NCI-H526 treated with DMSO at 0.1 percent for 48 hours (cell line): Measurements from ENCODE around the gene ACAT2.
"Not testable (repeated sequence)": the region's sequence is repeated elsewhere in the genome, so short reads cannot be mapped to it uniquely, and the experiment has no call there.

Experiments
- DNase-seq: peaks from one replicate; lab custom pipeline; 2025; lab: John Stamatoyannopoulos, UW

The ACAT2 gene

GRCh38 chr6:159772196-159772595 is 10.4 kb downstream of the ACAT2 start:
- no peak for DNase-seq

DNA sequence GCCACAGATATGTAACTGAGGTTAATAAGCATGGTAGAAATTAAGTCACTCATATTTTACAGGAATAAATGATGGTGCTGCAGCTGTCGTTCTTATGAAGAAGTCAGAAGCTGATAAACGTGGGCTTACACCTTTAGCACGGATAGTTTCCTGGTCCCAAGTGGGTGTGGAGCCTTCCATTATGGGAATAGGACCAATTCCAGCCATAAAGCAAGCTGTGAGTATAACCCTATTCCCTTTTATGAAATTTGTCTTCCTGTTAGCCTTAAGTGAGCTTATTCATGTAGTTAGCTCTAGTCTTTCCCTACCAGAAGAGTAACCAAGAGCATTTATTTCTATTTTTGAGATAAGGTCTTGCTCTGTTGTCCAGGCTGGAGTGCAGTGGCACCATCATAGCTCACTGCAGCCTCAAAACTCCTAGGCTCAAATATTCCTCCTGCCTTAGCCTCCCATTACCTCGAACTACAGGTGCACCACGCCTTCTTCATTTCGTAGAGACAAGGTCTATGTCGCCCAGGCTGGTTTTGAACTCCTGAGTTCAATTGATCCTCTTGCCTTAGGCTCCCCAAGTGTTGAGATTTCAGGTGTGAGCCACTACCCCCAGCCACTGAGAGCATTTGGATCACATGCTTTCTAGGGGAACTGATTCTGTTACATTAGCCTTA is 15.5 kb downstream of the ACAT2 start:
- DNase-seq: no peak

GRCh38 chr6:159778131-159778530 is 16.3 kb downstream of the ACAT2 start:
- DNase-seq: no peak

DNA sequence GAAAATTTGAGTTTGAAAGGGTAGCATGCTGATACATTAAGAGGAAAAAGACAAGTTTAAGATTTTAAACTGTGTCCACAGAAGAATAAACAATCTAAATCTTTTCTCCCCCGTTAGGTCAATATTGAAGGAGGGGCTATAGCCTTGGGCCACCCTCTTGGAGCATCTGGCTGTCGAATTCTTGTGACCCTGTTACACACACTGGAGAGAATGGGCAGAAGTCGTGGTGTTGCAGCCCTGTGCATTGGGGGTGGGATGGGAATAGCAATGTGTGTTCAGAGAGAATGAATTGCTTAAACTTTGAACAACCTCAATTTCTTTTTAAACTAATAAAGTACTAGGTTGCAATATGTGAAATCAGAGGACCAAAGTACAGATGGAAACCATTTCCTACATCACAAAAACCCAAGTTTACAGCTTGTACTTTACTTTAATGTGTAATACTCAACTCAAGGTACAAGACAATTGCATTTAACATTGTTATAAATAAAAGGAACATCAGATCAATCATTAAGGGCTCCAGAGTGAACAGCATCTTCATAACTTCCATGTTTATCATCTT is 16.8 kb downstream of the ACAT2 start:
- DNase-seq: no peak

DNA sequence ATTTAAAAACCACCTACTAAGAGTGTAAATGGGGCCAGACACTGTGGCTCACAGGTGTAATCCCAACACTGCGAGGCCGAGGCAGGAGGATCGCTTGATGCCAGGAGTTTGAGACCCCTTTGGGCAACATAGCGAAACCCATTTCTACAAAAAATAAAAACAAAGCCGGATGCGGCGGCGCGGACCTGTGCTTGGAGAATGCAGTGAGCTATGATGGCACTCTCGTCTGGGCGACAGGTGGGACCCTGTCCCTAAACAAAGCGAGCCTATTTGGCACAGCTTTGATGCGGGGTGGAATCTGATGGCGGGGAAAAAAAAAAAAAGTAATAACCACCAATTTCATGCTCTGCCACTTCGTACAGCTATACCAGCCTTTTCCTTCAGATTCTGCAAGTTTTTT is 26.4 kb downstream of the ACAT2 start:
- no peak for DNase-seq

DNA sequence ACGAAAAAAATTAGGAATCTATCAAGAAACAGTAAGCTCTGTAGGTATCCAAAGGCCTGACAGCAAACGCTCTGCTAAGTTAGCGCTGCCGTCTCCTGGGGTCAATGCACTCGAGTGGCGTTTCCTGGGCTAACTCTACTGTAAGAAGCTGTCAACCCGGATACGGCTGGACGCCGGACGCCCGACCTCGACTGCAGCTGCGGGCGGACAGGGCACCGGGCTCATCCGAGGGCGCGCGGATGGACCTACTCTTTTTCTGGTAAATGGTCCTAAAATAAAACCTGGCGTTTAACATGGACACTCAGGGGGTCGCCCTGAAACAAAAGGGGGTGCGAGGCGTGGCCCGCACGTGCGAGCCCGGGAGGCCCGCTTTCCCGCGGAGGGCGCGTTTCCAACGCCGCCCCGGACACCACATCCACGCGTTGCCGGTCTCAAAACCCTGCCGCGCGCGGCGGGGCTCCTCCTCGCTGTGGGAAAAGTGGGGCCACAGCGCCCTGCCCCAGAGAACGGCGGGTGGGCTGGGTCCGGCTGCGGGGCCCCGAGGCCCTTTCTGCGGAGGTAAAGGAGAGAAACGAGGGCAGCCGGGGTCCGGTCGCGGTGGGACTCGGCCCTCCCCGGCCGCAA is 27.0 kb downstream of the ACAT2 start:
- DNase-seq: no peak

GRCh38 chr6:159789377-159790148 is 27.7 kb downstream of the ACAT2 start, which contains the start of gene TCP1:
Gene TCP1, minus strand, starts transcription at chr6:159789602. Its CDS starts 134 bp downstream, at chr6:159789468.
- peak; percentile 98 for DNase-seq

- DNase-seq: peak; percentile 91
Measured at GRCh38 chr6:159790149-159790955, 28.5 kb downstream of the ACAT2 start, which contains the start of gene MRPL18. Gene MRPL18, plus strand, starts transcription at chr6:159790467. Its CDS starts 121 bp downstream, at chr6:159790588.

DNA sequence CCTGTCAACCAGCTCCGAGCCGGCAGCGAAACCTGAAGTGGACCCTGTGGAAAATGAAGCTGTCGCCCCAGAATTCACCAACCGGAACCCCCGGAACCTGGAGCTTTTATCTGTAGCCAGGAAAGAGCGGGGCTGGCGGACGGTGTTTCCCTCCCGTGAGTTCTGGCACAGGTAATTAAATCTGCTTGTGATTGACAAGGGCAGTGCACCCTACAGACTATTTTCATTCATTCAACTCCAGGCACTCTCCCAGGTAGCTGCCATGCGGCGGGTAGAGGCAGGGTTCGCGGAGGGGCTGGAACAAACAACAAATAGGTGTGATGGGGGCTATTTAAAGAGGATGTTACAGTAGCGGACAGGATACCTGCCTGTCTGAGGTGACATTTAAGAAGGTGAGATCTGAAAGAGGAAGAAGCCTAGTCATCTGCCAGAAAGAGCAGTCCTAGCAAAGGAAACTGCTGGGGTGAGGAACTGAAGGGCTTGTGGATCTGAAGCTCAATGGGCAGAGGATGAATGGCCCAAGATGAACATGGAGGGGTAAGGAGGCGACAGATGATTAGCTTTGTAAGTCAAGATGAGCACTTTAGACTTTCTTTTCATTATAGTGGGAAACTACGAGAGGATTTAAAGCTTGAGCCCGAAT is 29.2 kb downstream of the ACAT2 start:
- DNase-seq: no peak

GRCh38 chr6:159794976-159795375 is 33.1 kb downstream of the ACAT2 start:
- DNase-seq: not testable (repeated sequence)

- DNase-seq: no peak
Measured at GRCh38 chr6:159797554-159797953, 35.7 kb downstream of the ACAT2 start.

GRCh38 chr6:159800141-159800865 is 38.5 kb downstream of the ACAT2 start, which contains the start of gene PNLDC1:
Gene PNLDC1, plus strand, starts transcription at chr6:159800276. Its CDS starts 32 bp downstream, at chr6:159800308.
- DNase-seq: no peak

DNA sequence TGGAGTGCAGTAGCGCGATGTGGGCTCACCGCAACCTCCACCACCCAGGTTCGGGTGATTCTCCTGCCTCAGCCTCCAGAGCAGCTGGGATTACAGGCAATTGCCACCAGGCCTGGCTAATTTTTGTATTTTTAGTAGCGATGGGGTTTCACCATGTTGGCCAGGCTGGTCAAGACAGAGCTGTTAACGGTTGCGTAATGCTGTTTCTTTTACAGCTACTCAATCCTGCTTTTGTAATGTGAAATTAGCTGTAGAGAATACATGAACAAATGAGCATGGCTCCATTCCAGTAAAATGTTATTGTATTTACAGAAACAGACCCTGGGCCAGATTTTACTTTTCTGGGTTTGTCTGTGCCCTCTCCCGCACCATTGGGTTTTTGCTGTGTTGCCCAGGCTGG is 40.1 kb downstream of the ACAT2 start:
- DNase-seq: no peak

- no peak for DNase-seq
Measured at GRCh38 chr6:159804504-159804903, 42.7 kb downstream of the ACAT2 start.

GRCh38 chr6:159805440-159806020 is 43.7 kb downstream of the ACAT2 start:
- DNase-seq: no peak

GRCh38 chr6:159806021-159806458 is 44.2 kb downstream of the ACAT2 start:
- DNase-seq: no peak

DNA sequence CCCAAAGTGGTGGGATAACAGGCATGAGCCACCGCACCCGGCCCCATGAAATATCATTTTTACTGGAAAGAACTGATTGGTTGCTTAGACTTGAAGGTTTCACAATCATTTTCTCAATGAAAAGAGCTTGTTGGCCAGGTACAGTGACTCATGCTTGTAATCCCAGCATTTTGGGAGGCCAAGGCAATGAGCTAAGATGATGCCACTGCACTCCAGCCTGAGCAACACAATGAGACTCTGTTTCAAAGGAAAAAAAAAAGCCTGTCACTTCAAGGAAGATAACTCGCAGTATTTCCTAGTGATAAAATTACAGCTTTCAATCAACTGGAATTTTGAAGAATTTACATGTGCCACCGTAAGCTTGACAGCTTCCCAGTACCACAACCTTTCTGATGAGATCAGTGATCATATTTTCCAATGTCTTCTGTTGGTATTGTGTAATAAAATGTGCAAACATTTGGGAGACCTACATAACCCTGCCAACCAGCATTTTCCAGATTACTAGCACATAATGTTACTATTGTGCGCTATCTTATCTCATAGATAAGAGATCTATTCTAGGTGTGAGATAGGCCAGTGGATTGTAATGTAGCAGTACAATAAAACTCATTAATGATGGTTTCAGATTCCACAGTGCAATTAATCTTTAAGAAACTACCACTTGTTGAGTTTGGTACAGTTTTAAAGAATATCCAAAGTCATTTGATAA is 45.5 kb downstream of the ACAT2 start:
- no peak for DNase-seq

GRCh38 chr6:159808647-159809046 is 46.8 kb downstream of the ACAT2 start:
- no peak for DNase-seq

GRCh38 chr6:159809149-159809548 is 47.3 kb downstream of the ACAT2 start:
- DNase-seq: no peak
